OCI-LY1 (cell line): ENCODE data around the gene DKK3.

Experiments
- H2AFZ ChIP-seq: fragments of 200-600 bp; sonication (generic), shearing (Covaris generic); 2 replicates; pipeline ENCODE4 v1.6.0; 2014; ENCODE audit warnings: antibody characterized with exemption, mild to moderate bottlenecking, low read length
- H3F3A ChIP-seq: fragments of 200-600 bp; sonication (generic), shearing (Covaris generic); 2 replicates; pipeline ENCODE4 v1.6.0; 2014; ENCODE audit warnings: mild to moderate bottlenecking, antibody characterized with exemption, low read length, moderate library complexity; ENCODE audit not compliant: insufficient read depth
- H3K27ac ChIP-seq: fragments of 200-600 bp; sonication (generic); 2 replicates; pipeline ENCODE4 v1.5.1; 2014; ENCODE audit warnings: low read length, mixed run types, mild to moderate bottlenecking, low read depth; ENCODE audit not compliant: poor library complexity, severe bottlenecking
- H3K27me3 ChIP-seq: fragments of 200-600 bp; sonication (generic); 2 replicates; pipeline ENCODE4 v1.6.0; 2014; ENCODE audit warnings: antibody characterized with exemption, mild to moderate bottlenecking, low read length, moderate library complexity; ENCODE audit not compliant: insufficient read depth
- H3K36me3 ChIP-seq: fragments of 200-600 bp; sonication (generic); 2 replicates; pipeline ENCODE4 v1.6.1; 2014; ENCODE audit warnings: mild to moderate bottlenecking, antibody characterized with exemption, low read length, moderate library complexity, mixed read lengths; ENCODE audit not compliant: insufficient read depth
- H3K4me1 ChIP-seq: fragments of 200-600 bp; sonication (generic); 2 replicates; pipeline ENCODE4 v1.5.1; 2014; ENCODE audit warnings: mild to moderate bottlenecking, low read length, moderate library complexity; ENCODE audit not compliant: insufficient read depth, severe bottlenecking
- H3K4me2 ChIP-seq: fragments of 200-600 bp; sonication (generic), shearing (Covaris generic); 2 replicates; pipeline ENCODE4 v1.6.1; 2014; ENCODE audit warnings: low read length
- H3K4me3 ChIP-seq: fragments of 200-600 bp; sonication (generic); 2 replicates; pipeline ENCODE4 v1.5.1; 2014; ENCODE audit warnings: low read length, low read depth, mild to moderate bottlenecking, mixed read lengths; ENCODE audit not compliant: poor library complexity, severe bottlenecking
- H3K79me2 ChIP-seq: fragments of 200-600 bp; shearing (Covaris generic); 2 replicates; pipeline ENCODE4 v1.6.1; 2016; ENCODE audit warnings: mixed run types, low read length, mixed read lengths; ENCODE audit not compliant: insufficient read depth
- H3K9ac ChIP-seq: fragments of 200-600 bp; sonication (generic), shearing (Covaris generic); 2 replicates; pipeline ENCODE4 v1.6.1; 2014; ENCODE audit warnings: mild to moderate bottlenecking, low read length, mixed read lengths
- H3K9me2 ChIP-seq: fragments of 200-600 bp; sonication (generic), shearing (Covaris generic); 2 replicates; pipeline ENCODE4 v1.6.1; 2014; ENCODE audit warnings: low read depth, mild to moderate bottlenecking, low read length, mixed read lengths
- H3K9me3 ChIP-seq: fragments of 200-600 bp; shearing (Covaris generic); 2 replicates; pipeline ENCODE4 v1.6.1; 2014; ENCODE audit warnings: low read length, mixed read lengths
- H4K20me1 ChIP-seq: fragments of 200-600 bp; sonication (generic), shearing (Covaris generic); 2 replicates; pipeline ENCODE4 v1.6.0; 2016; ENCODE audit warnings: mild to moderate bottlenecking, low read length; ENCODE audit not compliant: insufficient read depth
- EZH2 ChIP-seq: fragments of 200-600 bp; sonication (generic), shearing (Covaris generic); IDR thresholded peaks from 2 replicates; pipeline ENCODE4 v1.8.0; 2017; ENCODE audit warnings: borderline replicate concordance, mixed run types, mild to moderate bottlenecking, antibody characterized with exemption, low read length, moderate library complexity, mixed read lengths
- TF ChIP-seq, protein P1 (sequence below): fragments of 200-600 bp; sonication (generic), shearing (Covaris generic); IDR thresholded peaks from 2 replicates; pipeline ENCODE4 v1.5.1; 2017; ENCODE audit warnings: mild to moderate bottlenecking, antibody characterized with exemption, low read length, moderate library complexity, mixed read lengths

DKK3 gene

DNA sequence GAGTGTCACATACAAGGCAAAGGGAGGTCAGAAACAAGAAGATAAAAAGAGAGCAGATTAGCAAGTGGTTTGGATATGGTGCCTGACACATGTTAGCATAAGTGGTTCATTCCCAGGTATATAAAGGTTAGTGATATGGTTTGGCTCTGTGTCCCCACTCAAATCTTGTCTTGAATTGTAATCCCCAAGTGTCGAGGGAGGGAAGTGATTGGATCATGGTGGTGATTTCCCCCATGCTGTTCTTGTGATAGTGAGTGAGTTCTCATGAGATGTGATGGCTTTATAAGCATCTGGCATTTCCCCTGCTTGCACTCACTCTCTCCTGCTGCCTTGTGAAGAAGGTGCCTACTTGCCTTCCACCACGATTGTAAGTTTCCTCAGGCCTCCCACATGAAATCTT lies 12.1 kb upstream of the DKK3 start:
- no peaks in the 10 kb centered on the region for H3K9me3 ChIP-seq
- H3K27ac ChIP-seq = no peak overlapping the region
- no peaks in the 10 kb centered on the region for H3K36me3 ChIP-seq
- H3K4me1 ChIP-seq = no peaks in the 10 kb centered on the region
- H3K9ac ChIP-seq = no peak overlapping the region
- H3K9me2 ChIP-seq = no peaks in the 10 kb centered on the region
- H3K4me2 ChIP-seq = no peak overlapping the region
- TF ChIP-seq EZH2 = no peak
- TF ChIP-seq, protein P1, sequence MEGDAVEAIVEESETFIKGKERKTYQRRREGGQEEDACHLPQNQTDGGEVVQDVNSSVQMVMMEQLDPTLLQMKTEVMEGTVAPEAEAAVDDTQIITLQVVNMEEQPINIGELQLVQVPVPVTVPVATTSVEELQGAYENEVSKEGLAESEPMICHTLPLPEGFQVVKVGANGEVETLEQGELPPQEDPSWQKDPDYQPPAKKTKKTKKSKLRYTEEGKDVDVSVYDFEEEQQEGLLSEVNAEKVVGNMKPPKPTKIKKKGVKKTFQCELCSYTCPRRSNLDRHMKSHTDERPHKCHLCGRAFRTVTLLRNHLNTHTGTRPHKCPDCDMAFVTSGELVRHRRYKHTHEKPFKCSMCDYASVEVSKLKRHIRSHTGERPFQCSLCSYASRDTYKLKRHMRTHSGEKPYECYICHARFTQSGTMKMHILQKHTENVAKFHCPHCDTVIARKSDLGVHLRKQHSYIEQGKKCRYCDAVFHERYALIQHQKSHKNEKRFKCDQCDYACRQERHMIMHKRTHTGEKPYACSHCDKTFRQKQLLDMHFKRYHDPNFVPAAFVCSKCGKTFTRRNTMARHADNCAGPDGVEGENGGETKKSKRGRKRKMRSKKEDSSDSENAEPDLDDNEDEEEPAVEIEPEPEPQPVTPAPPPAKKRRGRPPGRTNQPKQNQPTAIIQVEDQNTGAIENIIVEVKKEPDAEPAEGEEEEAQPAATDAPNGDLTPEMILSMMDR = no peak
- H3K79me2 ChIP-seq = no peaks in the 10 kb centered on the region
- no peak overlapping the region for H3K4me3 ChIP-seq
- H2AFZ ChIP-seq = no peak overlapping the region
- no peaks in the 10 kb centered on the region; the same call in 1 of the 2 replicates for H3K27me3 ChIP-seq
- H4K20me1 ChIP-seq = no peaks in the 10 kb centered on the region
- H3F3A ChIP-seq = no peaks in the 10 kb centered on the region

DNA sequence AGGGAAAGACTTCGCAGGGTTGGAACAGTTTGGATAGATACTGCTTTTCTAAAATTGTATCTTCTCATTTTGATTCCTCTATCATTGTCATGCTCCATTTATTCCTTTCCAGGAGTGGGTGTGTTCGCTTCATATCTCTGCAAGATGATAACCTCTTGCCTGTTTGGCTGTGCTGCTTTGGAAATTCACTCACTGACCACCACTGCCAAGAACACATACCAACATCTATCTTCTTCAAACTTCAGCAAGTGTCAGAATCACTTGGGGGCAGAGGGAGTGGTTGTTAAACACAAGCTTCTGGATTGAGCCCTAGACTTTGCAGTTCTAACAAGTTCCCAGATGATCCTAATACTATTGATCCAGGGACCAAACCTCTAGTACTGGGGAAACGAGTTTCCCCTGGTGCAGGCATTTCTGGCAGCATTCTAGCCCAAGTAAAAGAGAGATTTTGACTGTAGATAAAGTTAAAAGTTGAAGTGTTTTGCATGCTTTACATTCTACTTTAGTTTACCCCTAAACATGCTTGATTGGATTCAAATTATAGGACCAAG lies 11.5 kb upstream of the DKK3 start:
- H3K9me3 ChIP-seq = no peaks in the 10 kb centered on the region
- H3K79me2 ChIP-seq = no peaks in the 10 kb centered on the region
- H3K9ac ChIP-seq = no peak overlapping the region
- H3F3A ChIP-seq = no peaks in the 10 kb centered on the region
- H4K20me1 ChIP-seq = no peaks in the 10 kb centered on the region
- H3K4me1 ChIP-seq = no peaks in the 10 kb centered on the region
- no peaks in the 10 kb centered on the region for H3K9me2 ChIP-seq
- no peaks in the 10 kb centered on the region for H3K36me3 ChIP-seq
- H2AFZ ChIP-seq = no peak overlapping the region
- H3K4me3 ChIP-seq = no peak overlapping the region
- H3K4me2 ChIP-seq = no peak overlapping the region
- TF ChIP-seq, protein P1 = no peak
- TF ChIP-seq EZH2 = no peak
- no peaks in the 10 kb centered on the region; the same call in 1 of the 2 replicates for H3K27me3 ChIP-seq
- H3K27ac ChIP-seq = no peak overlapping the region

- H3F3A ChIP-seq = no peaks in the 10 kb centered on the region
- H2AFZ ChIP-seq = no peak overlapping the region
- H3K9me2 ChIP-seq = no peaks in the 10 kb centered on the region
These were observed 10.9 kb upstream of the DKK3 start for GRCh38 chr11:12019337-12019736.

More at GRCh38 chr11:12019337-12019736, 10.9 kb upstream of the DKK3 start:
- H3K9ac ChIP-seq = no peak overlapping the region
- no peaks in the 10 kb centered on the region for H3K79me2 ChIP-seq
- TF ChIP-seq EZH2 = no peak
- TF ChIP-seq, protein P1 = no peak
- H3K36me3 ChIP-seq = no peaks in the 10 kb centered on the region
- H3K27me3 ChIP-seq = no peaks in the 10 kb centered on the region; the same call in 1 of the 2 replicates
- no peaks in the 10 kb centered on the region for H3K4me1 ChIP-seq
- H3K4me3 ChIP-seq = no peak overlapping the region
- no peaks in the 10 kb centered on the region for H4K20me1 ChIP-seq
- no peaks in the 10 kb centered on the region for H3K9me3 ChIP-seq
- H3K4me2 ChIP-seq = no peak overlapping the region
- H3K27ac ChIP-seq = no peak overlapping the region
